Activated naive CD4-positive, alpha-beta T cell treated with anti-CD3 and anti-CD28 coated beads, Interleukin-2, amount 50 U/mL, for 24 hours (primary cell): ENCODE results near the gene DIPK1B.

Experiments used
- H3K27ac Mint-ChIP-seq: one replicate; pipeline ENCODE4 v1.8.0; 2021; ENCODE audit warnings: mild to moderate bottlenecking, mixed read lengths
- H3K27me3 Mint-ChIP-seq: one replicate; pipeline ENCODE4 v1.8.0; 2021; ENCODE audit warnings: mixed read lengths
- H3K36me3 Mint-ChIP-seq: one replicate; pipeline ENCODE4 v1.8.0; 2021; ENCODE audit warnings: mixed read lengths
- H3K4me1 Mint-ChIP-seq: one replicate; pipeline ENCODE4 v1.8.0; 2021; ENCODE audit warnings: mixed read lengths
- H3K4me3 Mint-ChIP-seq: one replicate; pipeline ENCODE4 v1.8.0; 2021; ENCODE audit warnings: mild to moderate bottlenecking, mixed read lengths
- H3K9me3 Mint-ChIP-seq: one replicate; pipeline ENCODE4 v1.8.0; 2021; ENCODE audit warnings: mixed read lengths

DIPK1B gene

GRCh38 chr9:136728080-136728547, 15.7 kb downstream of the DIPK1B start:
- Mint-ChIP-seq H3K27ac (no peak overlapping the region), H3K27me3 (no peaks in the 10 kb centered on the region)

GRCh38 chr9:136728548-136729123, 16.3 kb downstream of the DIPK1B start:
- Mint-ChIP-seq H3K27me3 (no peaks in the 10 kb centered on the region), H3K36me3 (peaks cover 12% of the 10 kb centered on the region), H3K9me3 (no peaks in the 10 kb centered on the region), H3K27ac (no peak overlapping the region), H3K4me3 (peak overlapping the region; percentile 60), H3K4me1 (peaks cover 27% of the 10 kb centered on the region)

More at GRCh38 chr9:136728080-136728547, 15.7 kb downstream of the DIPK1B start:
- Mint-ChIP-seq H3K9me3 (no peaks in the 10 kb centered on the region), H3K36me3 (peaks cover 12% of the 10 kb centered on the region), H3K4me3 (peak overlapping the region; percentile 49), H3K4me1 (peaks cover 27% of the 10 kb centered on the region)

- Mint-ChIP-seq H3K4me3 (peak overlapping the region; percentile 64), H3K4me1 (peaks cover 24% of the 10 kb centered on the region), H3K9me3 (no peaks in the 10 kb centered on the region), H3K27ac (peak overlapping the region; percentile 51), H3K36me3 (peaks cover 9% of the 10 kb centered on the region), H3K27me3 (no peaks in the 10 kb centered on the region)
Observed at GRCh38 chr9:136729144-136729543, 16.8 kb downstream of the DIPK1B start.

- Mint-ChIP-seq H3K4me3 (peak overlapping the region; percentile 64), H3K9me3 (no peaks in the 10 kb centered on the region), H3K27ac (no peak overlapping the region), H3K4me1 (peaks cover 18% of the 10 kb centered on the region), H3K36me3 (peaks cover 7% of the 10 kb centered on the region), H3K27me3 (no peaks in the 10 kb centered on the region)
Observed at GRCh38 chr9:136729926-136730325, 17.6 kb downstream of the DIPK1B start.

GRCh38 chr9:136732444-136733178, 20.2 kb downstream of the DIPK1B start:
- Mint-ChIP-seq H3K27me3 (no peaks in the 10 kb centered on the region), H3K27ac (no peak overlapping the region), H3K4me1 (peaks cover 7% of the 10 kb centered on the region), H3K36me3 (no peaks in the 10 kb centered on the region), H3K9me3 (no peaks in the 10 kb centered on the region), H3K4me3 (no peak overlapping the region)

GRCh38 chr9:136733611-136734010, 21.2 kb downstream of the DIPK1B start:
- Mint-ChIP-seq H3K36me3 (no peaks in the 10 kb centered on the region), H3K27ac (no peak overlapping the region), H3K4me3 (no peak overlapping the region), H3K27me3 (no peaks in the 10 kb centered on the region), H3K4me1 (peaks cover 7% of the 10 kb centered on the region), H3K9me3 (no peaks in the 10 kb centered on the region)

- no peak overlapping the region for H3K27ac Mint-ChIP-seq
- H3K36me3 Mint-ChIP-seq: no peaks in the 10 kb centered on the region
- peaks cover 7% of the 10 kb centered on the region for H3K4me1 Mint-ChIP-seq
Observed at GRCh38 chr9:136734837-136735496, 22.6 kb downstream of the DIPK1B start.

GRCh38 chr9:136735812-136736480, 23.6 kb downstream of the DIPK1B start:
- Mint-ChIP-seq H3K36me3 (no peaks in the 10 kb centered on the region), H3K27me3 (no peaks in the 10 kb centered on the region), H3K27ac (no peak overlapping the region), H3K9me3 (no peaks in the 10 kb centered on the region), H3K4me3 (no peak overlapping the region), H3K4me1 (peaks cover 9% of the 10 kb centered on the region)

More at GRCh38 chr9:136734837-136735496, 22.6 kb downstream of the DIPK1B start:
- Mint-ChIP-seq H3K4me3 (no peak overlapping the region), H3K27me3 (no peaks in the 10 kb centered on the region), H3K9me3 (no peaks in the 10 kb centered on the region)

- peaks cover 6% of the 10 kb centered on the region for H3K4me1 Mint-ChIP-seq
- H3K4me3 Mint-ChIP-seq: no peak overlapping the region
- no peaks in the 10 kb centered on the region for H3K9me3 Mint-ChIP-seq
- no peaks in the 10 kb centered on the region for H3K36me3 Mint-ChIP-seq
- H3K27ac Mint-ChIP-seq: no peak overlapping the region
- H3K27me3 Mint-ChIP-seq: no peaks in the 10 kb centered on the region
Observed at GRCh38 chr9:136738960-136739359, 26.6 kb downstream of the DIPK1B start.

GRCh38 chr9:136739509-136739908, 27.1 kb downstream of the DIPK1B start:
- Mint-ChIP-seq H3K4me3 (no peak overlapping the region), H3K27ac (no peak overlapping the region), H3K27me3 (no peaks in the 10 kb centered on the region), H3K4me1 (peaks cover 6% of the 10 kb centered on the region), H3K9me3 (no peaks in the 10 kb centered on the region), H3K36me3 (no peaks in the 10 kb centered on the region)

GRCh38 chr9:136740069-136740468, 27.7 kb downstream of the DIPK1B start:
- Mint-ChIP-seq H3K4me3 (no peak overlapping the region), H3K27ac (no peak overlapping the region), H3K9me3 (no peaks in the 10 kb centered on the region), H3K4me1 (peaks cover 6% of the 10 kb centered on the region), H3K27me3 (no peaks in the 10 kb centered on the region), H3K36me3 (no peaks in the 10 kb centered on the region)

GRCh38 chr9:136740491-136740890, 28.1 kb downstream of the DIPK1B start:
- Mint-ChIP-seq H3K27ac (peak overlapping the region; percentile 17), H3K36me3 (no peaks in the 10 kb centered on the region), H3K4me3 (no peak overlapping the region), H3K4me1 (peaks cover 6% of the 10 kb centered on the region), H3K27me3 (no peaks in the 10 kb centered on the region), H3K9me3 (no peaks in the 10 kb centered on the region)

- no peaks in the 10 kb centered on the region for H3K9me3 Mint-ChIP-seq
- no peak overlapping the region for H3K27ac Mint-ChIP-seq
- peak overlapping the region; percentile 66 for H3K4me3 Mint-ChIP-seq
- no peaks in the 10 kb centered on the region for H3K27me3 Mint-ChIP-seq
- H3K36me3 Mint-ChIP-seq: no peaks in the 10 kb centered on the region
- peaks cover 6% of the 10 kb centered on the region for H3K4me1 Mint-ChIP-seq
Observed at GRCh38 chr9:136740971-136741882, 28.9 kb downstream of the DIPK1B start.

- Mint-ChIP-seq H3K4me3 (peak overlapping the region; percentile 66), H3K36me3 (no peaks in the 10 kb centered on the region), H3K27me3 (no peaks in the 10 kb centered on the region), H3K9me3 (no peaks in the 10 kb centered on the region), H3K27ac (no peak overlapping the region), H3K4me1 (peaks cover 6% of the 10 kb centered on the region)
Observed at GRCh38 chr9:136741883-136742571, 29.7 kb downstream of the DIPK1B start.
